ENCODE measurements around the gene SSTR3. TPM values are rescaled to one million over a fixed set of nuclear protein-coding genes. Genes with fewer than 3 reads are reported as not detected.

The SSTR3 gene
- total RNA-seq, 1 donor from 2014 or later: 0.69 TPM

DNA sequence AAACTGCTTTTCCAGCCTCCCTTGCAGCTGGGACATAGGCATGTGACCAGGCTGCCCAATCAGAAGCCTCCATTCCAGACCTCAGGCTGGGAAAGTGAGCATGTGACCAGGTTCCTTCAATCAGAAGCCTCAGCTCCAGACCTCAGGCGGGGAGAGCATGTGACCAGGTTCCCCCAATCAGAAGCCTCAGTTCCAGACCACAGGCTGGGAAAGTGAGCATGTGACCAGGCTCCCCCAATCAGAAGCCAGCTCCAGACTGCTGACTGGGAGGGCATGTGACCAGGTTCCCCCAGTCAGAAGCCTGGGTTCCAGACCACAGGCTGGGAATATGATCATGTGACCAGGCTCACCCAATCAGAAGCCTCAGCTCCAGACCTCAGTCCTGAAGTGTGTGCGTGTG is 50.8 kb downstream of the SSTR3 start:
- no peak for DNase-seq (ENCODE audit: low spot score in 2 of 2, unreplicated experiment in 2 of 2)
- Mint-ChIP-seq H3K36me3 (no peaks in the 10 kb centered on the region), H3K27me3 (ENCODE audit: low read depth) (peaks cover 14% of the 10 kb centered on the region), H3K4me1 (peaks cover under 1% of the 10 kb centered on the region), H3K27ac (no peak overlapping the region), H3K9me3 (no peaks in the 10 kb centered on the region), H3K4me3 (no peak overlapping the region)
- TF ChIP-seq, protein P1, sequence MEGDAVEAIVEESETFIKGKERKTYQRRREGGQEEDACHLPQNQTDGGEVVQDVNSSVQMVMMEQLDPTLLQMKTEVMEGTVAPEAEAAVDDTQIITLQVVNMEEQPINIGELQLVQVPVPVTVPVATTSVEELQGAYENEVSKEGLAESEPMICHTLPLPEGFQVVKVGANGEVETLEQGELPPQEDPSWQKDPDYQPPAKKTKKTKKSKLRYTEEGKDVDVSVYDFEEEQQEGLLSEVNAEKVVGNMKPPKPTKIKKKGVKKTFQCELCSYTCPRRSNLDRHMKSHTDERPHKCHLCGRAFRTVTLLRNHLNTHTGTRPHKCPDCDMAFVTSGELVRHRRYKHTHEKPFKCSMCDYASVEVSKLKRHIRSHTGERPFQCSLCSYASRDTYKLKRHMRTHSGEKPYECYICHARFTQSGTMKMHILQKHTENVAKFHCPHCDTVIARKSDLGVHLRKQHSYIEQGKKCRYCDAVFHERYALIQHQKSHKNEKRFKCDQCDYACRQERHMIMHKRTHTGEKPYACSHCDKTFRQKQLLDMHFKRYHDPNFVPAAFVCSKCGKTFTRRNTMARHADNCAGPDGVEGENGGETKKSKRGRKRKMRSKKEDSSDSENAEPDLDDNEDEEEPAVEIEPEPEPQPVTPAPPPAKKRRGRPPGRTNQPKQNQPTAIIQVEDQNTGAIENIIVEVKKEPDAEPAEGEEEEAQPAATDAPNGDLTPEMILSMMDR (IDR thresholded peaks at IDR 0.05; ENCODE audit: unreplicated experiment): no peak

DNA sequence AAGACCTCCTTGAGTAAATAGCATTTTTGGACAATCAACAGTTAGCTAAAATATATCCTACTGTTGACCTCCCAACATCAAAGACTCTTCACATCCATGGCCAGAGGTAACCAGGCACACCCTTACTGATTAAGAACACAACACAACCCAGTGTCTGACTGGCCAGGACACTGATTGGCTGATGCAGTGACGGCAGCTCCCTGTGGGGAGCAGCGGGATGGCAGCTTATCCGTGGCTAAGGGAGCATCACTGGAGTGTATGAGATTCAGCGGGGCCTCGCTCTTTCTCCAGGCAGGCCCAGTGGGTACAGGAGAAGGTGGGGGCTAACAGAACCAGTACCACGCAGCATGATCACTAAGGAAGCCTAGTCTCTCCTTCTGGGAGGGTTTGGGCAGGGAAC is 52.2 kb downstream of the SSTR3 start:
- DNase-seq (ENCODE audit: low spot score in 2 of 2, unreplicated experiment in 2 of 2): no peak
- Mint-ChIP-seq H3K27ac (no peak overlapping the region), H3K4me1 (no peaks in the 10 kb centered on the region), H3K36me3 (no peaks in the 10 kb centered on the region), H3K4me3 (no peak overlapping the region), H3K9me3 (no peaks in the 10 kb centered on the region), H3K27me3 (ENCODE audit: low read depth) (peaks cover 14% of the 10 kb centered on the region)
- TF ChIP-seq, protein P1 (IDR thresholded peaks at IDR 0.05; ENCODE audit: unreplicated experiment): no peak

DNA sequence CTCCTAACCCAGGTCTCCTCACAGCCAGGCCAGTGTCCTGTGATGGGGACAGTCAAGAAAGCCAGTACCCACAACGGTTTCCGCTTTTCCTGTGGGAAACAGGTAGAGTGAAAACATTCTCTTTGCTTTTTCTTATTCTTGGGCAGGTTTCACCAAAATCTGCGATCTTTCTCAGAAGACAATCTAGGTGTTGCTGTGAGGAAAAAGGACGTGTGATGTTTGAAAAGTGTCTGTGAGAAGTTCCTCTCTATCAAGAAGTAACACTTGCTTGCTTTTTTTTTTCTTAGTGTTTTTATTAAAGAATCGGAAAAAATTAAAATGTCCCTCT is 53.4 kb downstream of the SSTR3 start:
- Mint-ChIP-seq H3K27me3 (ENCODE audit: low read depth) (peaks cover 14% of the 10 kb centered on the region), H3K36me3 (no peaks in the 10 kb centered on the region), H3K4me1 (no peaks in the 10 kb centered on the region), H3K9me3 (no peaks in the 10 kb centered on the region), H3K27ac (no peak overlapping the region), H3K4me3 (no peak overlapping the region)
- TF ChIP-seq, protein P1 (IDR thresholded peaks at IDR 0.05; ENCODE audit: unreplicated experiment): no peak
- DNase-seq (ENCODE audit: low spot score in 2 of 2, unreplicated experiment in 2 of 2): no peak

DNA sequence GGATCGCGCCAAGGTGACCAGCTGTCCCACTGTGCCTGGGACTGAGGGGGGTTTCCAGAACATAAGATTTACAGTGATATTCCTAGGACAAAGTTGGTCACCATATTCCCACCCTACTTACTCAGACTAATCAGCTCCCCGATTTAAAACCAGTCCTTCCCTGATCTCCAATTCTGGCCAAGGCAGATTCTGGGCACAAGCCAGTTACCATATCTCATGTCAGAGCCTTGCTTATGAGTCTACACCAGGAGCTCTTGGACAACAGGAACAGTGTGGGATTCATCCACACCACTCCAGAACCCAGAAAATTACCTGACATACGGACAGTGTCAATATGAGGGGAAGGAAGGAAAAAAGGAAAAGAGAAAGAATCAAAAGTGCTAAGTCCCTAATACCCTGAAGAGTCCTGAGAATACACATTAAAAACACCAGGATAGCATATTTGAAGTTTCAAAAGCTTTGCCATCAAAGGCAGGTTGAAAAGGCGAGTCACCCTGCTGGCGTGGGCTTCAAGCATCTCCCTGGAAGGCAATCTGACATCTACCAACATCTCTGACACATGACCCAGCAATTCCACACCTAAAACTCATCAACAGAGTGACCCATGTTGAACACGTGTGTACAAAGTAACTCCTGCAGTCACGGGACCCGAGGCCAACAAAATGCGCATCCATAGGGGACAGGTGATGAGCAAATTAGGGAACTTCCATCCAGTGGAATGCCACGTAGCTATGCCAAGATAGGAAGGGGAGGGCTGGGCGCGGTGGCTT is 54.6 kb downstream of the SSTR3 start:
- Mint-ChIP-seq H3K27me3 (ENCODE audit: low read depth) (peaks cover 14% of the 10 kb centered on the region), H3K4me3 (no peak overlapping the region)
- TF ChIP-seq, protein P1 (IDR thresholded peaks at IDR 0.05; ENCODE audit: unreplicated experiment): no peak

DNA sequence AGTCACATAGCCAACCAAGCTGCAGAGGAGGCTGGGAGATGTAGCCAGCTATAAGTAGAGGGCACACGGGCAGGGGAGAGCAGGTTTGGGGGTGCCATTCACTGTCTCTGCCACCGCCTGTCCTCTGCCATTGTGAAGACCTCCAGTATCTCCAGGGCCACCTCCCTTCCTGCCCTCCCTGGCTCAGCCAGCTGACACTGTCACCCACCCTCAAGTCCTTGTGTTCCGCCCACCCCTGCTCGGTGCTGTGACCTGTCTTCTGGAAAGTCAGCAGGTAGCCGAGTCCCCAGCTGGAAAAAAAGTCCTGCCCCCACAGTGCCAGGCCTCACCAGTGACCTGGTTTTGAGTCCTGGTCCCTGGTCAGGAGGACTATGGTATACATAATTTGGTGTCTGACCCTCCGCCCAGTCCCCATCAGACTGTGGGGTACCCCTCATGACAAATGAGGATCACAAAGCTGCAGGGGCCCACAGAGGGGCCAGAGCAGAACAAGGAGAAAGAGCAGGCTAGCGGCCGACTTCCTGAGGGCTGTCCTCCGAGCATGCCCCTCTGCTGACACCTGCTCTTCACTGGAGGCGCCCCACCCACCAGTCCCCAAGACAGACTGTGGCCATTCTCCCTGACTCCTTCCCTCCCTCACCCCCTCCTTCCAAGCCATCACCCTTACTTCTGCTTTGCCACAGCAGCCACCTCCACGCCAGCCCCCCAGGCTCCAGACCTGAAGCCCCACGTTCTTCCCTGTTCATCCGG is 55.4 kb downstream of the SSTR3 start:
- Mint-ChIP-seq H3K4me3 (no peak overlapping the region), H3K9me3 (peaks cover 4% of the 10 kb centered on the region), H3K36me3 (no peaks in the 10 kb centered on the region), H3K4me1 (no peaks in the 10 kb centered on the region), H3K27ac (no peak overlapping the region), H3K27me3 (ENCODE audit: low read depth) (peaks cover 14% of the 10 kb centered on the region)
- no peak for DNase-seq (ENCODE audit: low spot score in 2 of 2, unreplicated experiment in 2 of 2)
- TF ChIP-seq, protein P1 (IDR thresholded peaks at IDR 0.05; ENCODE audit: unreplicated experiment): no peak

More for the DNA sequence above, 54.6 kb downstream of the SSTR3 start:
- no peak for DNase-seq (ENCODE audit: low spot score in 2 of 2, unreplicated experiment in 2 of 2)
- Mint-ChIP-seq H3K4me1 (no peaks in the 10 kb centered on the region), H3K27ac (no peak overlapping the region), H3K36me3 (no peaks in the 10 kb centered on the region), H3K9me3 (no peaks in the 10 kb centered on the region)
